PFSK-1 (cell line): ENCODE data around the gene CNTNAP2.

Experiments used
- POLR2AphosphoS5 ChIP-seq: IDR thresholded peaks from 2 replicates; pipeline ENCODE4 v1.6.1; 2012; ENCODE audit warnings: low read depth, mild to moderate bottlenecking, control low read depth, low read length, moderate library complexity
- SIN3A ChIP-seq: IDR thresholded peaks from 2 replicates; pipeline ENCODE4 v1.6.1; 2012; ENCODE audit warnings: mild to moderate bottlenecking, low read length, moderate library complexity, borderline replicate concordance; ENCODE audit not compliant: insufficient read depth
- TF ChIP-seq, protein P1 (sequence below), 2 experiments: IDR thresholded peaks; 2 replicates each; pipeline versions ENCODE4 v1.6.1 to v1.8.0; 2011 to 2012; ENCODE audit warnings: low read depth in 2 of 2, low read length in 2 of 2, control low read depth in 1 of 2, inconsistent platforms in 1 of 2, mild to moderate bottlenecking in 1 of 2, moderate library complexity in 1 of 2; ENCODE audit not compliant: insufficient read depth in 1 of 2

DNA sequence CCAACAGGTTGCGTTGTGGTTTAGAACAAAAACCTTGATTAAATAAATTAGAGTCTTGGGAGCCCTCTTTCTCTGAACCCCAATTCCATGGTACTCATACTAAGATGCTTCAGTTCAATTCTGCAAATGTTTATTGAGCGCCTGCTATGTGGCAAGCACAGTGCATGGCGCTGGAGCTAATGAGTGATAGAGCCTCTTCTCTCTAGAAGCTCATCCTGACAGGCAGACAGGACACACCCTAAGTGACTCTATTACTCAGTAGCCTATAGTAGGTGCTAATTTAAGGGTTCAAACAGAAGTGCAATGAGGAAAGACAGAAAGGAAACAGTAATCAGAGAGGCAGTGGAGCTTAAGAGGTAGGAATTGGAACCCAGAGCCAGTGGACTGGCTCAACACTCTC lies 2349.5 kb downstream of the CNTNAP2 start:
- TF ChIP-seq POLR2AphosphoS5 (no peak), SIN3A (no peak)
- TF ChIP-seq, protein P1, sequence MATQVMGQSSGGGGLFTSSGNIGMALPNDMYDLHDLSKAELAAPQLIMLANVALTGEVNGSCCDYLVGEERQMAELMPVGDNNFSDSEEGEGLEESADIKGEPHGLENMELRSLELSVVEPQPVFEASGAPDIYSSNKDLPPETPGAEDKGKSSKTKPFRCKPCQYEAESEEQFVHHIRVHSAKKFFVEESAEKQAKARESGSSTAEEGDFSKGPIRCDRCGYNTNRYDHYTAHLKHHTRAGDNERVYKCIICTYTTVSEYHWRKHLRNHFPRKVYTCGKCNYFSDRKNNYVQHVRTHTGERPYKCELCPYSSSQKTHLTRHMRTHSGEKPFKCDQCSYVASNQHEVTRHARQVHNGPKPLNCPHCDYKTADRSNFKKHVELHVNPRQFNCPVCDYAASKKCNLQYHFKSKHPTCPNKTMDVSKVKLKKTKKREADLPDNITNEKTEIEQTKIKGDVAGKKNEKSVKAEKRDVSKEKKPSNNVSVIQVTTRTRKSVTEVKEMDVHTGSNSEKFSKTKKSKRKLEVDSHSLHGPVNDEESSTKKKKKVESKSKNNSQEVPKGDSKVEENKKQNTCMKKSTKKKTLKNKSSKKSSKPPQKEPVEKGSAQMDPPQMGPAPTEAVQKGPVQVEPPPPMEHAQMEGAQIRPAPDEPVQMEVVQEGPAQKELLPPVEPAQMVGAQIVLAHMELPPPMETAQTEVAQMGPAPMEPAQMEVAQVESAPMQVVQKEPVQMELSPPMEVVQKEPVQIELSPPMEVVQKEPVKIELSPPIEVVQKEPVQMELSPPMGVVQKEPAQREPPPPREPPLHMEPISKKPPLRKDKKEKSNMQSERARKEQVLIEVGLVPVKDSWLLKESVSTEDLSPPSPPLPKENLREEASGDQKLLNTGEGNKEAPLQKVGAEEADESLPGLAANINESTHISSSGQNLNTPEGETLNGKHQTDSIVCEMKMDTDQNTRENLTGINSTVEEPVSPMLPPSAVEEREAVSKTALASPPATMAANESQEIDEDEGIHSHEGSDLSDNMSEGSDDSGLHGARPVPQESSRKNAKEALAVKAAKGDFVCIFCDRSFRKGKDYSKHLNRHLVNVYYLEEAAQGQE (IDR thresholded peaks at IDR 0.05; ENCODE audit: insufficient read depth in 1 of 2, low read depth in 2 of 2, low read length in 2 of 2): no peak
